Keratinocyte (primary cell): Measurements from ENCODE around the gene LIN52. TPM values are rescaled to one million over a fixed set of nuclear protein-coding genes. Genes with fewer than 3 reads are reported as not detected.

Experiments
- DNase-seq: peaks from one replicate; pipeline ENCODE4 v3.0.0-alpha.2; 2011; ENCODE audit warnings: low read depth, missing footprints, low spot score
- FAIRE-seq: peaks from 2 replicates; lab custom pipeline; 2011; peaks lifted over from hg19 to GRCh38; lab: Jason Lieb, UNC
- H2AFZ ChIP-seq: 2 replicates; pipeline ENCODE4 v1.6.0; 2012; ENCODE audit warnings: low read length, control low read depth, inconsistent platforms; ENCODE audit not compliant: control insufficient read depth
- H3K27ac ChIP-seq: 2 replicates; pipeline ENCODE4 v1.5.1; 2011; ENCODE audit warnings: low read length; ENCODE audit not compliant: control insufficient read depth, insufficient read depth
- H3K27me3 ChIP-seq: 3 replicates; pipeline ENCODE4 v1.6.0; 2011; ENCODE audit warnings: low read length; ENCODE audit not compliant: control insufficient read depth, insufficient read depth; ENCODE audit errors: extremely low read depth
- H3K36me3 ChIP-seq, 2 experiments: 2 replicates in 1 of 2; 3 replicates in 1 of 2; pipeline ENCODE4 v1.5.1; 2011; ENCODE audit warnings: low read length in 2 of 2, mild to moderate bottlenecking in 1 of 2; ENCODE audit not compliant: control insufficient read depth in 2 of 2, insufficient read depth in 2 of 2; ENCODE audit errors: extremely low read depth in 1 of 2
- H3K4me1 ChIP-seq: 3 replicates; pipeline ENCODE4 v1.5.1; 2011; ENCODE audit warnings: low read length; ENCODE audit not compliant: control insufficient read depth, insufficient read depth; ENCODE audit errors: extremely low read depth
- H3K4me2 ChIP-seq: 3 replicates; pipeline ENCODE4 v1.6.0; 2011; ENCODE audit warnings: low read depth, low read length; ENCODE audit not compliant: control insufficient read depth, insufficient read depth; ENCODE audit errors: extremely low read depth
- H3K4me3 ChIP-seq, 3 experiments: fragments of 200-600 bp in 1 of 3; sonication (generic) in 1 of 3; 2 replicates in 2 of 3; 3 replicates in 1 of 3; pipeline ENCODE4 v1.5.1; 2011 to 2016; ENCODE audit warnings: low read length in 3 of 3, mild to moderate bottlenecking in 3 of 3, control low read depth in 2 of 3, inconsistent platforms in 1 of 3, low read depth in 1 of 3, mixed read lengths in 1 of 3, mixed run types in 1 of 3, moderate library complexity in 1 of 3; ENCODE audit not compliant: control insufficient read depth in 2 of 3, insufficient read depth in 2 of 3; ENCODE audit errors: extremely low read depth in 1 of 3
- H3K79me2 ChIP-seq: 2 replicates; pipeline ENCODE4 v1.6.0; 2012; ENCODE audit warnings: low read length; ENCODE audit not compliant: control insufficient read depth, insufficient read depth
- H3K9ac ChIP-seq: 3 replicates; pipeline ENCODE4 v1.6.0; 2011; ENCODE audit warnings: low read length; ENCODE audit not compliant: control insufficient read depth, insufficient read depth; ENCODE audit errors: extremely low read depth
- H3K9me1 ChIP-seq: 3 replicates; pipeline ENCODE4 v1.6.0; 2011; ENCODE audit warnings: low read length; ENCODE audit not compliant: control insufficient read depth, insufficient read depth; ENCODE audit errors: extremely low read depth
- H3K9me3 ChIP-seq: 2 replicates; pipeline ENCODE4 v1.5.1; 2012; ENCODE audit warnings: low read depth, low read length; ENCODE audit not compliant: control insufficient read depth
- H4K20me1 ChIP-seq: 3 replicates; pipeline ENCODE4 v1.6.0; 2011; ENCODE audit warnings: low read length; ENCODE audit not compliant: control insufficient read depth, insufficient read depth; ENCODE audit errors: extremely low read depth
- EZH2 ChIP-seq: IDR thresholded peaks from one replicate; pipeline ENCODE4 v1.6.1; 2012; ENCODE audit warnings: inconsistent platforms, mild to moderate bottlenecking, low read length, moderate library complexity
- dilution Hi-C: fragments of 300-500 bp; cut with MboI; formaldehyde crosslinking; loops from one replicate; pipeline ENCODE4 v1.7.0; 2020; ENCODE audit warnings: low sequenced_read_pairs; ENCODE audit not compliant: extremely low pct_ligation_motif_present
- polyA plus RNA-seq, 5 experiments: library from polyadenylated mRNA; depleted of rRNA in 3 of 5; stranded (reverse) in 3 of 5; stranded (forward) in 1 of 5; unstranded in 1 of 5; fragments of >200 nt; gene quantifications; 1 replicate in 1 of 5; 2 replicates in 3 of 5; 3 replicates in 1 of 5; pipeline versions ENCODE4 v1.2.1 to v1.2.3, GENCODE V29; 2011 to 2012; ENCODE audit warnings: missing spikeins in 2 of 5, low read depth in 1 of 5, low replicate concordance in 1 of 5
- TF ChIP-seq, protein P1 (sequence below), 3 experiments: IDR thresholded peaks in 1 of 3; conservative IDR thresholded peaks in 1 of 3; optimal IDR thresholded peaks in 1 of 3; 2 replicates in 2 of 3; 3 replicates in 1 of 3; pipeline versions ENCODE3 to v1.5.1; 2011; ENCODE audit warnings: low read length in 3 of 3, mild to moderate bottlenecking in 3 of 3, moderate library complexity in 2 of 3, control low read depth in 1 of 3, inconsistent platforms in 1 of 3; ENCODE audit not compliant: insufficient read depth in 2 of 3; ENCODE audit errors: extremely low read depth in 1 of 3

LIN52 gene
- polyA plus RNA-seq, 1 donor (not counting 4 experiments of a cell fraction or from before 2014, with no cell fraction given) = 6.8 TPM

DNA sequence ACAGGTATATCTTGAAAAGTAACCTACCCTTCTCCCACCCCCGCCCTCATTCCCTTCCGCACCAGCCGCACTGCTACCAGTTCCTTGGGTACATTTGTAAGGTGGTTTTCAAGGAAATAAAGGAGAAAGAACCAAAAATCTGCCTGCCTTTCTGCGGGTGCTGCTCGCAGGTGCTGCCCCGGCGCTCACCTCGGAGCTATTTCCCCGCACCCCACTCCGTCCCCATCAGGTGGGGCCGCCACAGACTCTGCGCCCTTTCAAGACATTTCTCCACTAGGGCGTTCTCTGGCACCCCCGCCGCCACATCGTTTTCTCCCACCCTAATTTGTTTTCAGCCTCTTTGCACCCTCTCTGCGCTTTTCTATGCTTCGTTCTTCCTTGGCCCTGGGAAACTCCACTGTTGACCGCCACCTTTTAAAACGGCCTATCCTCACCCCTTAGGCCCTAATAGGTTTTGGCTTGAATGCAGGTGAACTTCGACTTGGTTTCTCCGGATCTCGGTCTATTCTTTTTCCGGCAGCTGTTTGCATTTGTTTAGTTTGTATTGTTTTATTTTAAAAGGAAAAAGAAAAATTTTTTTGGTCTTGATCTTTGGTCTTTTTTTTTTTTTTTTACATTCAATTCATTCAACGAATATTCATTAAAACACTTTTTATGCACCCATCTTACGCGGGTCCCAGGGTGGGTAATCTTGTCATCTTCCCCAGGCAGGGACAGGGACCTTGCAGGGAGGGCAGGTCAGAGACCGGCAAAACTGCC, 157.4 kb downstream of the LIN52 start:
- H3K27ac ChIP-seq = no peak overlapping the region
- H3K27me3 ChIP-seq = peaks cover 99% of the 10 kb centered on the region
- DNase-seq (no peak), FAIRE-seq (no peak)
- no peak for TF ChIP-seq EZH2
- TF ChIP-seq, protein P1, sequence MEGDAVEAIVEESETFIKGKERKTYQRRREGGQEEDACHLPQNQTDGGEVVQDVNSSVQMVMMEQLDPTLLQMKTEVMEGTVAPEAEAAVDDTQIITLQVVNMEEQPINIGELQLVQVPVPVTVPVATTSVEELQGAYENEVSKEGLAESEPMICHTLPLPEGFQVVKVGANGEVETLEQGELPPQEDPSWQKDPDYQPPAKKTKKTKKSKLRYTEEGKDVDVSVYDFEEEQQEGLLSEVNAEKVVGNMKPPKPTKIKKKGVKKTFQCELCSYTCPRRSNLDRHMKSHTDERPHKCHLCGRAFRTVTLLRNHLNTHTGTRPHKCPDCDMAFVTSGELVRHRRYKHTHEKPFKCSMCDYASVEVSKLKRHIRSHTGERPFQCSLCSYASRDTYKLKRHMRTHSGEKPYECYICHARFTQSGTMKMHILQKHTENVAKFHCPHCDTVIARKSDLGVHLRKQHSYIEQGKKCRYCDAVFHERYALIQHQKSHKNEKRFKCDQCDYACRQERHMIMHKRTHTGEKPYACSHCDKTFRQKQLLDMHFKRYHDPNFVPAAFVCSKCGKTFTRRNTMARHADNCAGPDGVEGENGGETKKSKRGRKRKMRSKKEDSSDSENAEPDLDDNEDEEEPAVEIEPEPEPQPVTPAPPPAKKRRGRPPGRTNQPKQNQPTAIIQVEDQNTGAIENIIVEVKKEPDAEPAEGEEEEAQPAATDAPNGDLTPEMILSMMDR (optimal IDR thresholded peaks at IDR 0.05 in 1 of 3, IDR thresholded peaks at IDR 0.05 in 1 of 3, conservative IDR thresholded peaks at IDR 0.05 in 1 of 3; ENCODE audit: extremely low read depth in 1 of 3, insufficient read depth in 2 of 3, low read length in 3 of 3) = no peak
- H3K9me3 ChIP-seq = no peaks in the 10 kb centered on the region
- dilution Hi-C loops = no loop called here
- H3K4me3 ChIP-seq = no peak overlapping the region
- H3K36me3 ChIP-seq = no peaks in the 10 kb centered on the region
- H3K4me1 ChIP-seq = peaks cover 4% of the 10 kb centered on the region
- H3K9ac ChIP-seq = no peak overlapping the region
- no peaks in the 10 kb centered on the region for H3K9me1 ChIP-seq
- H4K20me1 ChIP-seq = no peaks in the 10 kb centered on the region
- no peak overlapping the region for H2AFZ ChIP-seq
- no peak overlapping the region for H3K4me2 ChIP-seq
- no peaks in the 10 kb centered on the region for H3K79me2 ChIP-seq

GRCh38 chr14:74242780-74243042, 158.0 kb downstream of the LIN52 start:
- dilution Hi-C loops = no loop called here
- Histone ChIP-seq H3K27ac (no peak overlapping the region), H3K27me3 (peaks cover 96% of the 10 kb centered on the region), H3K4me1 (peaks cover 4% of the 10 kb centered on the region), H3K9ac (no peak overlapping the region), H3K9me3 (no peaks in the 10 kb centered on the region), H3K9me1 (no peaks in the 10 kb centered on the region), H2AFZ (no peak overlapping the region), H3K4me3 (no peak overlapping the region), H3K79me2 (no peaks in the 10 kb centered on the region), H4K20me1 (no peaks in the 10 kb centered on the region), H3K36me3 (no peaks in the 10 kb centered on the region), H3K4me2 (no peak overlapping the region)
- TF ChIP-seq, protein P1 (optimal IDR thresholded peaks at IDR 0.05 in 1 of 3, IDR thresholded peaks at IDR 0.05 in 1 of 3, conservative IDR thresholded peaks at IDR 0.05 in 1 of 3; ENCODE audit: extremely low read depth in 1 of 3, insufficient read depth in 2 of 3, low read length in 3 of 3) = no peak
- TF ChIP-seq EZH2 = no peak
- DNase-seq (no peak), FAIRE-seq (no peak)
